Left ventricle myocardium inferior (tissue), 1 donor: ENCODE results near the gene KLF15. TPM values are rescaled to one million over a fixed set of nuclear protein-coding genes. Genes with fewer than 3 reads are reported as not detected.

ENCODE experiments used
- DNase-seq: peaks from one replicate; pipeline ENCODE4 v3.0.0-alpha.2; 2020
- H3K27ac ChIP-seq: fragments of 200-600 bp; replicated peaks from 2 replicates; pipeline ENCODE4 v1.8.0; 2021
- H3K27me3 ChIP-seq: fragments of 200-600 bp; 2 replicates; pipeline ENCODE4 v1.8.0; 2021; ENCODE audit warnings: low read depth
- H3K36me3 ChIP-seq: fragments of 200-600 bp; 2 replicates; pipeline ENCODE4 v1.8.0; 2021
- H3K4me1 ChIP-seq: fragments of 200-600 bp; 2 replicates; pipeline ENCODE4 v1.8.0; 2021
- H3K4me3 ChIP-seq: fragments of 200-600 bp; 2 replicates; pipeline ENCODE4 v1.8.0; 2021; ENCODE audit warnings: mild to moderate bottlenecking, moderate library complexity
- H3K9me3 ChIP-seq: fragments of 200-600 bp; replicated peaks from 2 replicates; pipeline ENCODE4 v1.8.0; 2021
- intact Hi-C: fragments of 100-400 bp; cut with micrococcal nuclease; formaldehyde crosslinking; loops from one replicate; pipeline ENCODE4 v1.11.0; 2022
- total RNA-seq: library from RNA; stranded (reverse); fragmentation: NEBNext Ultra II Directional; extraction: Animal tissue kit (Norgen Biotek cat#: 25700); gene quantifications from one replicate; pipeline ENCODE4 v1.2.1, GENCODE V29; 2021
- TF ChIP-seq, protein P1 (sequence below): fragments of 200-600 bp; IDR thresholded peaks from 2 replicates; pipeline ENCODE4 v1.8.0; 2021; ENCODE audit warnings: antibody characterized with exemption, mild to moderate bottlenecking, borderline replicate concordance
- donor health status: DM: no; HTN: yes; CAD: no; lungs with severe emphysema.

The KLF15 gene
- total RNA-seq, 1 donor from 2014 or later, result 44.6 TPM

GRCh38 chr3:126358816-126359181 lies 1.6 kb upstream of the KLF15 start:
- H3K27ac ChIP-seq, result no peak overlapping the region
- intact Hi-C loops, result loop anchor here (10.0 kb wide), 1 partner anchor 94 kb away; no protein-coding TSS in a partner anchor
- H3K36me3 ChIP-seq, result no peaks in the 10 kb centered on the region
- peaks cover 44% of the 10 kb centered on the region for H3K4me1 ChIP-seq
- H3K9me3 ChIP-seq, result peaks cover 8% of the 10 kb centered on the region
- no peak overlapping the region for H3K4me3 ChIP-seq
- TF ChIP-seq, protein P1, sequence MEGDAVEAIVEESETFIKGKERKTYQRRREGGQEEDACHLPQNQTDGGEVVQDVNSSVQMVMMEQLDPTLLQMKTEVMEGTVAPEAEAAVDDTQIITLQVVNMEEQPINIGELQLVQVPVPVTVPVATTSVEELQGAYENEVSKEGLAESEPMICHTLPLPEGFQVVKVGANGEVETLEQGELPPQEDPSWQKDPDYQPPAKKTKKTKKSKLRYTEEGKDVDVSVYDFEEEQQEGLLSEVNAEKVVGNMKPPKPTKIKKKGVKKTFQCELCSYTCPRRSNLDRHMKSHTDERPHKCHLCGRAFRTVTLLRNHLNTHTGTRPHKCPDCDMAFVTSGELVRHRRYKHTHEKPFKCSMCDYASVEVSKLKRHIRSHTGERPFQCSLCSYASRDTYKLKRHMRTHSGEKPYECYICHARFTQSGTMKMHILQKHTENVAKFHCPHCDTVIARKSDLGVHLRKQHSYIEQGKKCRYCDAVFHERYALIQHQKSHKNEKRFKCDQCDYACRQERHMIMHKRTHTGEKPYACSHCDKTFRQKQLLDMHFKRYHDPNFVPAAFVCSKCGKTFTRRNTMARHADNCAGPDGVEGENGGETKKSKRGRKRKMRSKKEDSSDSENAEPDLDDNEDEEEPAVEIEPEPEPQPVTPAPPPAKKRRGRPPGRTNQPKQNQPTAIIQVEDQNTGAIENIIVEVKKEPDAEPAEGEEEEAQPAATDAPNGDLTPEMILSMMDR, result no peak
- H3K27me3 ChIP-seq, result peaks cover 13% of the 10 kb centered on the region
- DNase-seq, result no peak

- TF ChIP-seq, protein P1, result no peak
- Histone ChIP-seq H3K9me3 (peaks cover 8% of the 10 kb centered on the region), H3K27me3 (peaks cover 13% of the 10 kb centered on the region), H3K4me1 (peaks cover 50% of the 10 kb centered on the region), H3K4me3 (peak overlapping the region; percentile 87), H3K27ac (peak overlapping the region; percentile 97), H3K36me3 (no peaks in the 10 kb centered on the region)
- intact Hi-C loops, result loop anchor here (10.0 kb wide), 1 partner anchor 93 kb away; no protein-coding TSS in a partner anchor
- DNase-seq, result no peak
These were observed 1.0 kb upstream of the KLF15 start for GRCh38 chr3:126358038-126358815.

GRCh38 chr3:126356373-126357264 lies 589 bp downstream of the KLF15 start:
- Histone ChIP-seq H3K4me3 (peak overlapping the region; percentile 87), H3K36me3 (peaks cover 8% of the 10 kb centered on the region), H3K4me1 (peaks cover 66% of the 10 kb centered on the region), H3K9me3 (peaks cover 8% of the 10 kb centered on the region), H3K27me3 (peaks cover 13% of the 10 kb centered on the region), H3K27ac (peak overlapping the region; percentile 97)
- TF ChIP-seq, protein P1, result no peak
- intact Hi-C loops, result loop anchor here (10.0 kb wide), 1 partner anchor 92 kb away; no protein-coding TSS in a partner anchor
- peak; percentile 56 for DNase-seq

GRCh38 chr3:126355777-126356372 lies 1.3 kb downstream of the KLF15 start:
- H3K27me3 ChIP-seq, result peaks cover 7% of the 10 kb centered on the region
- peak overlapping the region; percentile 97 for H3K27ac ChIP-seq
- intact Hi-C loops, result loop anchor here (10.0 kb wide), 1 partner anchor 91 kb away; no protein-coding TSS in a partner anchor
- peaks cover 8% of the 10 kb centered on the region for H3K9me3 ChIP-seq
- DNase-seq, result peak; percentile 98
- H3K4me1 ChIP-seq, result peaks cover 73% of the 10 kb centered on the region
- peaks cover 14% of the 10 kb centered on the region for H3K36me3 ChIP-seq
- peak overlapping the region; percentile 87 for H3K4me3 ChIP-seq
- TF ChIP-seq, protein P1, result no peak

GRCh38 chr3:126355251-126355650 lies 2.0 kb downstream of the KLF15 start:
- peaks cover 80% of the 10 kb centered on the region for H3K4me1 ChIP-seq
- H3K36me3 ChIP-seq, result peaks cover 19% of the 10 kb centered on the region
- peak overlapping the region; percentile 87 for H3K4me3 ChIP-seq
- TF ChIP-seq, protein P1, result no peak
- peak overlapping the region; percentile 97 for H3K27ac ChIP-seq
- peaks cover under 1% of the 10 kb centered on the region for H3K27me3 ChIP-seq
- H3K9me3 ChIP-seq, result peaks cover 8% of the 10 kb centered on the region
- intact Hi-C loops, result loop anchor here (10.0 kb wide), 1 partner anchor 90 kb away; no protein-coding TSS in a partner anchor
- no peak for DNase-seq
